NCI-H2029 (cell line): Measurements from ENCODE around the gene EXOC3.
"Not testable (repeated sequence)": the region's sequence is repeated elsewhere in the genome, so short reads cannot be mapped to it uniquely, and the experiment has no call there.

Experiments used
- DNase-seq: peaks from one replicate; lab custom pipeline; 2025; lab: John Stamatoyannopoulos, UW

EXOC3 gene

GRCh38 chr5:504326-505154 is 61.6 kb downstream of the EXOC3 start:
- no peak for DNase-seq

GRCh38 chr5:505951-506525 is 63.1 kb downstream of the EXOC3 start:
- peak; percentile 39 for DNase-seq

- DNase-seq: not testable (repeated sequence)
Observed at GRCh38 chr5:507986-508575, 65.1 kb downstream of the EXOC3 start.

DNA sequence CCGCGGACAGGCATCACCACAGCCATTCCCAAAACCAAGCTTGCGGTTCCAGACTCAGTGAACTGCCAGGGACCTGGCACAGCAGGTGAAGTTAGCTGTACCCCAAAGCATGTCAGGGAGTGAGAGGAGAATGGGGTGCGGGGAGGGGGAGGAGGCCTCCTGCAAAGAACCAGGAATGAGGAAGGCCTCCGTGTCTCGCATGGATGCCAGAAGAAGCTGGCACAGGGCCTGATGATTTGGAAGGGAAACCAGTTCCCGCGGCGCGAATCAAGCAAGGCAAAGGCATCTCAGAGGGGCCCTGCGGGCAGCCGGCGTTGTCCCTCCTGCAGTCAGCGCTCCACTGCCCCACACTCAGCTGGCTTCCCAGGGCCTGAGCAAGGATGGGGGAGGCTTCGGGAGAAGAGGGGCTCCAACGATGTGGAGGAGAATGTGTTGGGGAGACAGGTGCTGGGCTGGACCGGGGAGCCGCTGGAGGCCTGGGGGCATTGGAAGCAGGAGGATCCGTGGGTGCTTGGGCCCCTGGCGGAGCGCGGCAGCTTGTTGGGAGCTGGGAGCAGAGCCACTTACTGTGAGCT is 66.7 kb downstream of the EXOC3 start:
- no peak for DNase-seq

DNA sequence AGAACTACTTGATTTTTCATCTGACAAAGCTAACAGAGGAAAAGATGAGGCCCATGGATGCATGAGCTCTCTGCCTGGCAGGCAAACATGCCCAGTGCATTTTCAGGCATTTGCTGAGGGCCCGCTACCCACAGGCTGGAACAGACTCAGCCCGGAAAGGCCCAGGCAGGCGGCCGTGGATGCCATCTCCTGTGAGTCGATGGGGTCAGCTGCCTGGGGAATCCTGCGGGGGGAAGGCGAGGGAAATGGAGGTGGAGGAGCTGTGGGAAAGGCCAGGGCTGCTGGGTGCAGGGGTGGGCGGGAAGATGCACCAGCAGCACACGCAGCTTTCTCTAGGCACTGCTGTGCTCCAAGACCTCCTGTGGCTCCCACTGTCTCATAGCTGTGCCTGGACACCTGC is 67.5 kb downstream of the EXOC3 start:
- DNase-seq: no peak

- no peak for DNase-seq
Observed at GRCh38 chr5:511476-511875, 68.5 kb downstream of the EXOC3 start.

DNA sequence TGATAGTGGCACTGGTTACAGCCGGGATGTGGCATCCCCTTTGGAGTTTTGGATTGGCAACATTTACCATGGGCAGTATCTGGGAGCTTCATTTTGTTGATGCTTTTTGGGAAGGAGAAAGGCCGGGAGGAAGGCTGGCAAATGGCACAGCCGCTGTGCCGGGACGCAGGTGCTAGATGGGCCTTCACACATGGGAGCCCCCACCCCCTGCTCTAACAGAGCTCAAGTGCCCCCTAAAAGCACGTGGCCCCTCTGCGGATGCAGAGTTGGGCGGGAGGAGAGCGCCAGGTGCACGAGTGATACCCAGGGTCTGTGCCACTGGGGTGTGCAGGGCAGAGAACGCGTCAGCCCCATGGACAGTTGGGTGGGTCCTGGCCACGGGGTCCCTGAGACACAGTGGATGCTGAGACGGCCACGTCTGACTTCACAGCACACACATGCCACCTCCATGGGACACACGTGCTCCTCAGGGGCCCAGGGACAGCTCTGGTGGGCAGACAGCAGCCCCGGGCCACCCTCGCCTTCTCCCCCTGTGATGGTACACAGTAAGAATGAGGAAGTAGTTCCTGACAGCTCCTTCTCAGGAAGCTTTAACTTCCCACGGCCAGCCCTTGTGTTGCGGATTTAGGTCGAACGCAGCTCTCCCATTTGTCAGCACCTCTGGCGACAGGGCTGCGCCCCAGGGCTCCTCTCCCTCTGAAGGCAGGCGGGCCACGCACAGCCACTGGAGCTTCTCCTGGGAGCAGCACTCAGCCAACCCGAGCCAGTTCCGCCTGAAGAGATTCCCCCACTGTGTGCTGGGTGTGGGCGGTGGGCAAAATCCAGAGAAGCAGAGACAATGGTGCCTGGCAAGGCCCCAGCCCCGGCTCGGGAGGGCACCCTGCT is 70.5 kb downstream of the EXOC3 start:
- no peak for DNase-seq

- DNase-seq: no peak
Observed at GRCh38 chr5:514101-514485, 71.1 kb downstream of the EXOC3 start.

- DNase-seq: no peak
Observed at GRCh38 chr5:514673-515072, 71.7 kb downstream of the EXOC3 start.

- no peak for DNase-seq
Observed at GRCh38 chr5:515273-515836, 72.4 kb downstream of the EXOC3 start.

DNA sequence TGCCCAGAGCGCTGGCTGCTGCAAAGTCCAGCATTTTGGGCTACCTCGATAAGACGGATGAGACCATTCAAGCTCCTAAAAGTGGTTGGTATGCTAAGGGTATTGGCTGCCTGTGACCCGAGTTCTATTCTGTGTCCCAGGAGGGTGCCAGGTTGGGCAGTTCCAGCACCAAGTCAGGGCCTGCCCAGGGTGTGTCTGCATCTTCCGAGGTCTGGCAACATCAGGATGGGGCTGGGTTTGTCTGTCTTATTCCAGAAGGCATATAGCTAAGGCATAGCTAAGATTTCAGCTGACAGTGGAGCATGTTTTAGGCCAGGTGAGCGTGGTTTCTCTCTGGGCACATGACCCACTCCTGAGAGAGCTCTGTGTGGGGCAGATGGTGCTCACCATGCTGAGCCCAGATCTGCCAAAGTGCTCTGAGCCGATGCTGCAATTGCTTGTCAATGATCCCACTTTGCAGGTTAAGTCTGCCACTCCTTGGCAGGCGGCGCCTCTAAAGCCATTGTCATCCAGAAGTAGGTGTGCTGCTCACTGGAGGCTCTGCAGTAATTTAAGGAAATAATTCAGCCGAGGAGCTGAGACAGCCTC is 73.5 kb downstream of the EXOC3 start:
- no peak for DNase-seq
